WTC11 (cell line): ENCODE results near the gene CD302. TPM values are rescaled to one million over a fixed set of nuclear protein-coding genes. Genes with fewer than 3 reads are reported as not detected.

Source experiments
- ATAC-seq: fragments of 200-7000 bp; cut with Tn5 transposase; 2 replicates; pipeline ENCODE4 v1.10.0; 2021; ENCODE audit warnings: mild to moderate bottlenecking, moderate library complexity
- CTCF ChIA-PET: fragments of 300-600 bp; sonication (Branson Sonifier 250); formaldehyde crosslinking; loops from one replicate; lab custom pipeline; 2021; ENCODE audit warnings: antibody characterized with exemption; lab: Charles Lee
- POLR2A ChIA-PET: fragments of 350-600 bp; sonication (Branson Sonifier 250); formaldehyde crosslinking; loops from one replicate; lab custom pipeline; 2021; ENCODE audit warnings: antibody characterized with exemption; lab: Charles Lee
- DNase-seq: peaks from one replicate; pipeline ENCODE4 v3.0.0; 2021; ENCODE audit warnings: low spot score
- H3K27ac Mint-ChIP-seq: 2 replicates; pipeline ENCODE4 v1.8.0; 2021; ENCODE audit warnings: mixed read lengths
- H3K27me3 Mint-ChIP-seq: 2 replicates; pipeline ENCODE4 v1.8.0; 2021; ENCODE audit warnings: low read depth, mild to moderate bottlenecking, moderate library complexity, mixed read lengths
- H3K36me3 Mint-ChIP-seq: 2 replicates; pipeline ENCODE4 v1.8.0; 2021; ENCODE audit warnings: mixed read lengths
- H3K4me1 Mint-ChIP-seq: 2 replicates; pipeline ENCODE4 v1.8.0; 2022; ENCODE audit warnings: mixed read lengths
- H3K4me3 Mint-ChIP-seq: 2 replicates; pipeline ENCODE4 v1.8.0; 2021; ENCODE audit warnings: mild to moderate bottlenecking, moderate library complexity, mixed read lengths
- H3K9me3 Mint-ChIP-seq: 2 replicates; pipeline ENCODE4 v1.8.0; 2021; ENCODE audit warnings: mixed read lengths
- CBFB ChIP-seq: sonication (generic); formaldehyde crosslinking; IDR thresholded peaks from 2 replicates; pipeline ENCODE4 v1.8.1; 2022; ENCODE audit warnings: mild to moderate bottlenecking, low read depth, missing genetic modification reagents
- E2F4 ChIP-seq: sonication (generic); formaldehyde crosslinking; IDR thresholded peaks from 2 replicates; pipeline ENCODE4 v1.8.1; 2022; ENCODE audit warnings: low read depth, mild to moderate bottlenecking, moderate library complexity, missing genetic modification reagents, borderline replicate concordance
- ERG ChIP-seq: fragments of 250-450 bp; sonication (Bioruptor Pico); IDR thresholded peaks from 2 replicates; pipeline ENCODE4 v1.8.0; 2021; ENCODE audit warnings: mild to moderate bottlenecking
- HMGA2 ChIP-seq: fragments of 250-450 bp; sonication (Bioruptor Pico); IDR thresholded peaks from 2 replicates; pipeline ENCODE4 v1.4.0; 2021; ENCODE audit warnings: mild to moderate bottlenecking, moderate library complexity
- IRF2 ChIP-seq: sonication (generic); formaldehyde crosslinking; IDR thresholded peaks from 2 replicates; pipeline ENCODE4 v1.8.0; 2022; ENCODE audit warnings: low read depth, missing genetic modification reagents, borderline replicate concordance
- JUN ChIP-seq: sonication (generic); formaldehyde crosslinking; IDR thresholded peaks from 2 replicates; pipeline ENCODE4 v1.8.0; 2023; ENCODE audit warnings: mild to moderate bottlenecking, missing genetic modification reagents
- ZNF138 ChIP-seq: sonication (generic); formaldehyde crosslinking; conservative IDR thresholded peaks from 2 replicates; pipeline ENCODE4 v1.8.1; 2022; ENCODE audit warnings: mild to moderate bottlenecking, moderate library complexity, missing genetic modification reagents
- ZNF425 ChIP-seq: fragments of 250-450 bp; sonication (Bioruptor Pico); conservative IDR thresholded peaks from 2 replicates; pipeline ENCODE4 v1.9.0; 2021; ENCODE audit warnings: mild to moderate bottlenecking
- ZNF532 ChIP-seq: fragments of 250-450 bp; sonication (Bioruptor Pico); IDR thresholded peaks from 2 replicates; pipeline ENCODE4 v1.9.0; 2021; ENCODE audit warnings: mild to moderate bottlenecking, borderline replicate concordance
- total RNA-seq: library from RNA; stranded (reverse); gene quantifications from 3 replicates; pipeline ENCODE4 v1.2.3, GENCODE V29; 2021
- TF ChIP-seq, protein P1 (sequence below): sonication (generic); formaldehyde crosslinking; IDR thresholded peaks from 2 replicates; pipeline ENCODE4 v1.8.0; 2022; ENCODE audit warnings: mild to moderate bottlenecking, missing genetic modification reagents
- TF ChIP-seq, protein P2 (sequence below): sonication (generic); formaldehyde crosslinking; IDR thresholded peaks from 2 replicates; pipeline ENCODE4 v1.8.1; 2022; ENCODE audit warnings: low read depth, missing genetic modification reagents, borderline replicate concordance

Gene CD302
- total RNA-seq, 1 experiment from 2014 or later, result 1.4 TPM

DNA sequence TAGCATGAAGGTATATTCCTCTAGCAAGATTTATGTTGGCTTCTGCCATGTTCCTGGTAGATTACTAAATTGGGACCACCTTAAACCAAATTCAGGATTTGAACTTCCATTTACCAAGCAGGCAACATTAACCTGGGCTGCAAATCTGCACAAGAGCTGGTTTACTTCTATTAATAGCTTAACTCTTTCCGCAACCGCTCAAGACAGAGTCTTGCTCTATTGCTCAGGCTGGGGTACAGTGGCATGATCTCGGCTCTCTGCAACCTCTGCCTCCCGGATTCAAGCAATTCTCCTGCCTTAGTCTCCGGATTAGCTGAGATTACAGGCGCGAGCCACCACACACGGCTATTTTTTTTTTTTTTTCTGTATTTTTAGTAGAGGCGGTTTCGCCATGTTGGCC is 77.3 kb downstream of the CD302 start:
- Mint-ChIP-seq H3K27me3 (no peaks in the 10 kb centered on the region), H3K4me1 (peaks cover 38% of the 10 kb centered on the region), H3K9me3 (peaks cover 20% of the 10 kb centered on the region), H3K4me3 (no peak overlapping the region), H3K27ac (peak overlapping the region; percentile 19; the same call in 1 of the 2 replicates), H3K36me3 (peaks cover 56% of the 10 kb centered on the region)
- TF ChIP-seq ZNF138 (CRISPR knock-in tag) (no peak), ZNF532 (no peak), E2F4 (CRISPR knock-in tag) (no peak), JUN (CRISPR knock-in tag) (no peak), IRF2 (no peak), HMGA2 (CRISPR knock-in tag) (no peak), ZNF425 (no peak), CBFB (CRISPR knock-in tag) (no peak), ERG (CRISPR knock-in tag) (no peak)
- TF ChIP-seq, protein P1, sequence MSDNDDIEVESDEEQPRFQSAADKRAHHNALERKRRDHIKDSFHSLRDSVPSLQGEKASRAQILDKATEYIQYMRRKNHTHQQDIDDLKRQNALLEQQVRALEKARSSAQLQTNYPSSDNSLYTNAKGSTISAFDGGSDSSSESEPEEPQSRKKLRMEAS (CRISPR knock-in tag), result no peak
- TF ChIP-seq, protein P2, sequence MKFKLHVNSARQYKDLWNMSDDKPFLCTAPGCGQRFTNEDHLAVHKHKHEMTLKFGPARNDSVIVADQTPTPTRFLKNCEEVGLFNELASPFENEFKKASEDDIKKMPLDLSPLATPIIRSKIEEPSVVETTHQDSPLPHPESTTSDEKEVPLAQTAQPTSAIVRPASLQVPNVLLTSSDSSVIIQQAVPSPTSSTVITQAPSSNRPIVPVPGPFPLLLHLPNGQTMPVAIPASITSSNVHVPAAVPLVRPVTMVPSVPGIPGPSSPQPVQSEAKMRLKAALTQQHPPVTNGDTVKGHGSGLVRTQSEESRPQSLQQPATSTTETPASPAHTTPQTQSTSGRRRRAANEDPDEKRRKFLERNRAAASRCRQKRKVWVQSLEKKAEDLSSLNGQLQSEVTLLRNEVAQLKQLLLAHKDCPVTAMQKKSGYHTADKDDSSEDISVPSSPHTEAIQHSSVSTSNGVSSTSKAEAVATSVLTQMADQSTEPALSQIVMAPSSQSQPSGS, result no peak
- no peak for ATAC-seq
- POLR2A ChIA-PET, result interaction anchor here (0.7 kb wide), 1 partner anchor 9 kb away, joined by 3 read pairs; no protein-coding TSS in a partner anchor
- DNase-seq, result no peak
- CTCF ChIA-PET, result no interaction called here

Other genes with a start within 250 kb of the CD302 start
- gene BAZ2B, start 181.7 kb downstream of the CD302 start, total RNA-seq, result 31.1 to 33.7 TPM (median 33.0 TPM) in 3 replicates
- gene MARCHF7, start 85.7 kb downstream of the CD302 start, total RNA-seq, result 84.0 to 109 TPM (median 97.6 TPM) in 3 replicates
- 1.9 to 3.3 TPM (median 2.6 TPM) in 3 replicates for gene LY75, start 106.5 kb upstream of the CD302 start, total RNA-seq